Omental fat pad (tissue), 4 donors: ENCODE data around the gene ZYG11A. TPM values are rescaled to one million over a fixed set of nuclear protein-coding genes. Genes with fewer than 3 reads are reported as not detected.

ENCODE experiments used
- ATAC-seq: fragments of 150-250 bp; one replicate; pipeline ENCODE4 v1.9.1; 2016; ENCODE audit warnings: mild to moderate bottlenecking, moderate library complexity; ENCODE audit not compliant: low FRiP score
- DNase-seq: peaks from one replicate; pipeline ENCODE4 v3.0.0-alpha.2; 2019; ENCODE audit warnings: low spot score
- total RNA-seq, 4 donors: library from RNA; depleted of rRNA; stranded (reverse); fragments of >200 nt; gene quantifications; one replicate each; pipeline ENCODE4 v1.1.0, GENCODE V29; 2016
- TF ChIP-seq, protein P1 (sequence below), 3 donors: fragments of 450-650 bp; IDR thresholded peaks; one replicate each; pipeline ENCODE4 v1.5.1; 2016 to 2017; ENCODE audit warnings: antibody characterized with exemption in 3 of 3, mild to moderate bottlenecking in 3 of 3, moderate library complexity in 2 of 3

ZYG11A gene
- total RNA-seq, 4 donors from 2014 or later, result 0.24 TPM; not detected in 3

DNA sequence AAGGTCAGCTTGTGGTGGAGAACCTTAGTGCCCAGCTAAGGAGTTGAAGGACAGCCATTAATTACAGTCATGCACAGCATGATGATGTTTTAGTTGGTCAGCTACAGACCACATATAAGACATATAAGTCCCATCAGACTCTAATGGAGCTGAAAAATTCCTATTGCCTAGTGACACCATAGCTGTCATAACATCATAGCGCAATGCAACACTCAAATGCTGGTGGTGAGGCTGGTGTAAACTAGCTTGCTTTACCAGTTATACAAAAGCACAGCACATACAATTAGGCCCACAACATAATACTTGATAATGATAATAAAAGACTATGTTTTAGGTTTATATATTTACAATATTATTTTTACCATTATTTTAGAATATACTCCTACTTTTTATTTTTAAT is 75.0 kb downstream of the ZYG11A start:
- DNase-seq (no peak), ATAC-seq (no peak)
- TF ChIP-seq, protein P1, sequence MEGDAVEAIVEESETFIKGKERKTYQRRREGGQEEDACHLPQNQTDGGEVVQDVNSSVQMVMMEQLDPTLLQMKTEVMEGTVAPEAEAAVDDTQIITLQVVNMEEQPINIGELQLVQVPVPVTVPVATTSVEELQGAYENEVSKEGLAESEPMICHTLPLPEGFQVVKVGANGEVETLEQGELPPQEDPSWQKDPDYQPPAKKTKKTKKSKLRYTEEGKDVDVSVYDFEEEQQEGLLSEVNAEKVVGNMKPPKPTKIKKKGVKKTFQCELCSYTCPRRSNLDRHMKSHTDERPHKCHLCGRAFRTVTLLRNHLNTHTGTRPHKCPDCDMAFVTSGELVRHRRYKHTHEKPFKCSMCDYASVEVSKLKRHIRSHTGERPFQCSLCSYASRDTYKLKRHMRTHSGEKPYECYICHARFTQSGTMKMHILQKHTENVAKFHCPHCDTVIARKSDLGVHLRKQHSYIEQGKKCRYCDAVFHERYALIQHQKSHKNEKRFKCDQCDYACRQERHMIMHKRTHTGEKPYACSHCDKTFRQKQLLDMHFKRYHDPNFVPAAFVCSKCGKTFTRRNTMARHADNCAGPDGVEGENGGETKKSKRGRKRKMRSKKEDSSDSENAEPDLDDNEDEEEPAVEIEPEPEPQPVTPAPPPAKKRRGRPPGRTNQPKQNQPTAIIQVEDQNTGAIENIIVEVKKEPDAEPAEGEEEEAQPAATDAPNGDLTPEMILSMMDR (IDR thresholded peaks at IDR 0.05), result no peak

DNA sequence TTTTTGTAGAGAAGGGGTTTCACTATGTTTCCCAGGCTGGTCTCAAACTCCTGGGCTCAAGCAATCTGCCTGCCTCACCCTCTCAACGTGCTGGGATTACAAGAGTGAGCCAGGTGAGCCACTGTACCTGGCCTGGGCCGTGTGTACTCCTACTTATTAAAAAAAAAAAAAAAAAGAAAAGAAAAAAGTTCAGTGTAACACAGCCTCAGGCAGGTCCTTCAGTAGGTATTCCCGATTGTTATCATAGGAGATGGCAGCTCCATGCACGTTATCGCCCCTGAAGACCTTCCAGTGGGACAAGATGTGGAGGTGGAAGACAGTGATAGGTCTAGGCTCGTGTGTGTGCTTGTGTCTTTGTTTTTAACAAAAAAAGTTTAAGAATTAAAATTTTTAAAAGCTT is 75.6 kb downstream of the ZYG11A start:
- TF ChIP-seq, protein P1 (IDR thresholded peaks at IDR 0.05), result no peak
- no peak for DNase-seq
- ATAC-seq, result no peak

DNA sequence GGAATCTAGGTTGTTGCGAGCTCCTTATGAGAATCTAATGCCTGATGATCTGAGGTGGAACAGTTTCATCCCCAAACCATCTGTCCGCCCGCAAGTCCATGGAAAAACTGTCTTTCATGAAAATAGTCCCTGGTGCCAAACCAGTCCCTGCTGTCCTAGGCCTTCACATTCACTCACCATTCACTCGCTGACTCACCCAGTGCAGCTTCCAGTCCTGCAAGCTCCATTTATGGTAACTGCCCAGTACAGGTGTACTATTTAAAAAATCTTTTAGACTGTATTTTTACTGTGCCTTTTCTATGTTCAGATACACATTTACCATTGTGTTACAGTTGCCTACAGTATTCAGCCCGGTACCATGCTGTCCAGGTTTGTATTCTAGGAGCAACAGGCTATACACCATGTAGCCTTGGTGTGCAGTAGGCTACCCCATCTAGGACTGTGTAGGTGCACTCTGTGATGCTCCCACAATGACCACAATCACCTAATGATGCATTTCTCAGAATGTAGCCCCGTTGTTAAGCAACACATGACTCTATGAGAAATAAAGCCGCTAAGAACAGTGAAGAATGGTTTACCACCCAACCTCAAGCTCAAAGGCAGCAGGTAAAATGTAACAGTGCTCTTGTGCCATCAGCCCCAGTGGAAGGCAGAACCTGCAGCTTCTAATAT is 76.6 kb downstream of the ZYG11A start:
- no peak for ATAC-seq
- TF ChIP-seq, protein P1 (IDR thresholded peaks at IDR 0.05), result no peak
- DNase-seq, result no peak

DNA sequence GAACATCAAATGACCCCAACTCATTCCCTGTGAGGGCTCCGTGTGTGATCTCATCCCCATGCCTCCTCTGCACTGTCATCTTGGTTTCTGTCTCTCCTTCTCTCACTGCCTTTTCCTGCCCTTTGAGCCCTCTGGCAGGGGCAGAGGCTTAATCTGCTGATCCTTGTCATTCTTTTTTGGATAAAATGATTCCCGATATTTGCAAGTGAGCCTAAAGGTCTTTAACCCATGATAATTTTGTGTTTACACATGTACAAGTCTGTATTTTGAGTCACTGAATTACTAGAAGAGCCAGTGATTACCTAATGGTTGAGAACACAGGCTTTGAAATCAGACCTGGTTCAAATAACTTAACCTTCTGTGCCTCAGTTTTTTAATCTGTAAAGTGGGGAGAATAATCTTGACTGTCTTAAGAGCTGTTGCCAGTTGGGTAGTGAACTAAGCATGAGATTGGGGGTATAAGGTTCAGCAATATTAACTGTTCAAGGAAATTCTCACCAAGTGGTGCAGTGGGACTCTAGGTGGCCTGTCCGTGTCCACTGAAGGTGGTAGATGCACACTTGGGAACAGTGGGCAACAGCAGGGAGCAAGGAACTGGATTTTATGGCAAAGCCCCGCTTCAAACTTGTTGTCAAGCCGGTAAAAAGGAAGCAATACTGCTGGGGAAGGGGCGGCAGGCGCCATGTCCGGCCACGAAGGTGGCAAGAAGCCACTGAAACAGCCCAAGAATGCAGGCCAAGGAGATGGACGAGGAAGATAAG is 77.3 kb downstream of the ZYG11A start:
- TF ChIP-seq, protein P1 (IDR thresholded peaks at IDR 0.05), result no peak
- DNase-seq (no peak), ATAC-seq (no peak)

DNA sequence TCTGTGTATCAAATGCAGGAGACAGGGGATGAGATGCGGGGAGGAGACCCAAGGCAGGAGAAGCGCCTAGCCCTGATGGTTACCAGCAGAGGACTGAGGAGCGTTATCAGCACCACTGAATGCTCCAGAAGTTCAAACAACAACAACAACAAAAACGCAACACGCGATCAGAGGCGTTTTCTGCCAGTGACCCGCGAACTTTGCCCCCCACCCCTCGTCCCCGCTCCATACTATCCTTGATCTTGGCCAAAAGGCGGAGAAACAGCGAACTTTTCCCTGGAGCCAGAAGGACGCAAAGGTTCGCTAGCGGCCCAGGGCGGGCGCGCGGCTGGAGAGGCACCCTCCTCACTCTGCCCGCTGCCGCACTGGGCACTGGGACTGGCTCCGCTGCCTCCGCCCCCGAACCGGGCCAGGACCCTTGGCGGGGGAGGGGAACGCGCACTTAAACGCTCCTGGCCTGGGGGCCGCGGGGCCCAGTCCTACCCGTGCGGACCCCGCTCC is 78.3 kb downstream of the ZYG11A start:
- DNase-seq (no peak), ATAC-seq (peak; percentile 78)
- TF ChIP-seq, protein P1 (IDR thresholded peaks at IDR 0.05), result no peak

DNA sequence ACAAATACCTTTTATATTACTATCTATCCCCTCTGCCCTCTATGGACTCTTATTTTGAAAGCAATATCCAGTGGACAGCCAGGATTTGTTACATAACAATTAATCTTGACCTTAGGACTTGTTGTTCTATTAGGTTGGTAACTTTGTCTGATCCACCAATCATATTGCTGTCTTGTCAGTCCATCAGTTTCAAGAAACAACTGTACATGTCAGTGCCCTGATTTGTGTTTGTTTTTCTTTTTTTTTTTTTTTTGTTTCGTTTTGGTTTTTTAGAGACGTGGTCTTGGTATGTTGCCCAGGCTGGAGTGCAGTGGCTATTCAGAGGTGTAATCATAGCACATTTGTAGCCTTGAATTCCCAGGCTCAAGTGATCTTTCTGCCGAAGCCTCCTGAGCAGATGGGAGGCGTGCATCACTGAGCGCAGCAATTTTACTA is 83.0 kb downstream of the ZYG11A start:
- ATAC-seq (no peak), DNase-seq (no peak)
- TF ChIP-seq, protein P1 (IDR thresholded peaks at IDR 0.05), result no peak
